ENCODE results near the gene AQP2. TPM values are rescaled to one million over a fixed set of nuclear protein-coding genes. Genes with fewer than 3 reads are reported as not detected.

The AQP2 gene
- total RNA-seq, 1 experiment from 2014 or later = 0.36 TPM

- ChIA-PET CTCF (no interaction called here), POLR2A (no interaction called here)
- H3K36me3 ChIP-seq (ENCODE audit: control insufficient read depth, insufficient read depth, low read length) = no peaks in the 10 kb centered on the region
- TF ChIP-seq POLR2AphosphoS5 (IDR thresholded peaks at IDR 0.05; ENCODE audit: low read depth, low read length) = no peak
- no peak for TF ChIP-seq SIN3A (IDR thresholded peaks at IDR 0.05; ENCODE audit: borderline replicate concordance, insufficient read depth, low read depth, low read length)
- TF ChIP-seq, protein P1, sequence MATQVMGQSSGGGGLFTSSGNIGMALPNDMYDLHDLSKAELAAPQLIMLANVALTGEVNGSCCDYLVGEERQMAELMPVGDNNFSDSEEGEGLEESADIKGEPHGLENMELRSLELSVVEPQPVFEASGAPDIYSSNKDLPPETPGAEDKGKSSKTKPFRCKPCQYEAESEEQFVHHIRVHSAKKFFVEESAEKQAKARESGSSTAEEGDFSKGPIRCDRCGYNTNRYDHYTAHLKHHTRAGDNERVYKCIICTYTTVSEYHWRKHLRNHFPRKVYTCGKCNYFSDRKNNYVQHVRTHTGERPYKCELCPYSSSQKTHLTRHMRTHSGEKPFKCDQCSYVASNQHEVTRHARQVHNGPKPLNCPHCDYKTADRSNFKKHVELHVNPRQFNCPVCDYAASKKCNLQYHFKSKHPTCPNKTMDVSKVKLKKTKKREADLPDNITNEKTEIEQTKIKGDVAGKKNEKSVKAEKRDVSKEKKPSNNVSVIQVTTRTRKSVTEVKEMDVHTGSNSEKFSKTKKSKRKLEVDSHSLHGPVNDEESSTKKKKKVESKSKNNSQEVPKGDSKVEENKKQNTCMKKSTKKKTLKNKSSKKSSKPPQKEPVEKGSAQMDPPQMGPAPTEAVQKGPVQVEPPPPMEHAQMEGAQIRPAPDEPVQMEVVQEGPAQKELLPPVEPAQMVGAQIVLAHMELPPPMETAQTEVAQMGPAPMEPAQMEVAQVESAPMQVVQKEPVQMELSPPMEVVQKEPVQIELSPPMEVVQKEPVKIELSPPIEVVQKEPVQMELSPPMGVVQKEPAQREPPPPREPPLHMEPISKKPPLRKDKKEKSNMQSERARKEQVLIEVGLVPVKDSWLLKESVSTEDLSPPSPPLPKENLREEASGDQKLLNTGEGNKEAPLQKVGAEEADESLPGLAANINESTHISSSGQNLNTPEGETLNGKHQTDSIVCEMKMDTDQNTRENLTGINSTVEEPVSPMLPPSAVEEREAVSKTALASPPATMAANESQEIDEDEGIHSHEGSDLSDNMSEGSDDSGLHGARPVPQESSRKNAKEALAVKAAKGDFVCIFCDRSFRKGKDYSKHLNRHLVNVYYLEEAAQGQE (IDR thresholded peaks at IDR 0.05; ENCODE audit: insufficient read depth in 1 of 2, low read depth in 2 of 2, low read length in 1 of 2) = no peak
- TF ChIP-seq CTCF (IDR thresholded peaks at IDR 0.05) = no peak
- no peak for TF ChIP-seq TCF7L2 (IDR thresholded peaks at IDR 0.05; ENCODE audit: low read depth, low read length)
- intact Hi-C loops (cut with micrococcal nuclease; ENCODE audit: unreplicated experiment) = no loop called here
- ATAC-seq = no peak
- no peaks in the 10 kb centered on the region; the same call in 1 of the 2 replicates for H3K4me1 ChIP-seq (ENCODE audit: control insufficient read depth, insufficient read depth, low read length)
- no peak overlapping the region for H3K4me3 ChIP-seq (ENCODE audit: low read depth in 2 of 2, low read length in 2 of 2)
- no peak for DNase-seq (ENCODE audit: low read depth, low spot score)
- in situ Hi-C loops (cut with HindIII; ENCODE audit: low pct_unique_long_range_greater_than_20kb, low sequenced_read_pairs) = no loop called here
- no peaks in the 10 kb centered on the region for H3K27me3 ChIP-seq (ENCODE audit: control insufficient read depth, insufficient read depth, low read length)
- no peak overlapping the region for H3K27ac ChIP-seq (ENCODE audit: low read length)
- BruUV-seq (replicated peaks) = no TSS peak
- H3K9me3 ChIP-seq (ENCODE audit: control insufficient read depth, insufficient read depth, low read depth, low read length) = no peaks in the 10 kb centered on the region
Observed at GRCh38 chr12:49921936-49922335, 28.6 kb upstream of the AQP2 start.

- Histone ChIP-seq H3K4me1 (ENCODE audit: control insufficient read depth, insufficient read depth, low read length) (no peaks in the 10 kb centered on the region; the same call in 1 of the 2 replicates), H3K27me3 (ENCODE audit: control insufficient read depth, insufficient read depth, low read length) (no peaks in the 10 kb centered on the region), H3K36me3 (ENCODE audit: control insufficient read depth, insufficient read depth, low read length) (no peaks in the 10 kb centered on the region), H3K9me3 (ENCODE audit: control insufficient read depth, insufficient read depth, low read depth, low read length) (no peaks in the 10 kb centered on the region), H3K27ac (ENCODE audit: low read length) (no peak overlapping the region), H3K4me3 (ENCODE audit: low read depth in 2 of 2, low read length in 2 of 2) (no peak overlapping the region)
- intact Hi-C loops (cut with micrococcal nuclease; ENCODE audit: unreplicated experiment) (no loop called here), in situ Hi-C loops (cut with HindIII; ENCODE audit: low pct_unique_long_range_greater_than_20kb, low sequenced_read_pairs) (no loop called here)
- ChIA-PET POLR2A (no interaction called here), CTCF (no interaction called here)
- no peak for ATAC-seq
- TF ChIP-seq CTCF (IDR thresholded peaks at IDR 0.05) (no peak), POLR2AphosphoS5 (IDR thresholded peaks at IDR 0.05; ENCODE audit: low read depth, low read length) (no peak), SIN3A (IDR thresholded peaks at IDR 0.05; ENCODE audit: borderline replicate concordance, insufficient read depth, low read depth, low read length) (no peak), TCF7L2 (IDR thresholded peaks at IDR 0.05; ENCODE audit: low read depth, low read length) (no peak)
- TF ChIP-seq, protein P1 (IDR thresholded peaks at IDR 0.05; ENCODE audit: insufficient read depth in 1 of 2, low read depth in 2 of 2, low read length in 1 of 2) = no peak
- no TSS peak for BruUV-seq (replicated peaks)
- no peak for DNase-seq (ENCODE audit: low read depth, low spot score)
Observed at GRCh38 chr12:49922349-49923034, 28.0 kb upstream of the AQP2 start.

Data from Panc1 (cell line).